Omental fat pad (tissue), 4 donors: ENCODE data around the gene PNPLA7. TPM values are rescaled to one million over a fixed set of nuclear protein-coding genes. Genes with fewer than 3 reads are reported as not detected.

ENCODE experiments used
- ATAC-seq: fragments of 150-250 bp; one replicate; pipeline ENCODE4 v1.9.1; 2016; ENCODE audit warnings: mild to moderate bottlenecking, moderate library complexity; ENCODE audit not compliant: low FRiP score
- DNase-seq: peaks from one replicate; pipeline ENCODE4 v3.0.0-alpha.2; 2019; ENCODE audit warnings: low spot score
- total RNA-seq, 4 donors: library from RNA; depleted of rRNA; stranded (reverse); fragments of >200 nt; gene quantifications; one replicate each; pipeline ENCODE4 v1.1.0, GENCODE V29; 2016
- TF ChIP-seq, protein P1 (sequence below), 3 donors: fragments of 450-650 bp; IDR thresholded peaks; one replicate each; pipeline ENCODE4 v1.5.1; 2016 to 2017; ENCODE audit warnings: antibody characterized with exemption in 3 of 3, mild to moderate bottlenecking in 3 of 3, moderate library complexity in 2 of 3

Gene PNPLA7
- total RNA-seq, 4 donors from 2014 or later = 7.1 to 23.1 (median 13.9) TPM

DNA sequence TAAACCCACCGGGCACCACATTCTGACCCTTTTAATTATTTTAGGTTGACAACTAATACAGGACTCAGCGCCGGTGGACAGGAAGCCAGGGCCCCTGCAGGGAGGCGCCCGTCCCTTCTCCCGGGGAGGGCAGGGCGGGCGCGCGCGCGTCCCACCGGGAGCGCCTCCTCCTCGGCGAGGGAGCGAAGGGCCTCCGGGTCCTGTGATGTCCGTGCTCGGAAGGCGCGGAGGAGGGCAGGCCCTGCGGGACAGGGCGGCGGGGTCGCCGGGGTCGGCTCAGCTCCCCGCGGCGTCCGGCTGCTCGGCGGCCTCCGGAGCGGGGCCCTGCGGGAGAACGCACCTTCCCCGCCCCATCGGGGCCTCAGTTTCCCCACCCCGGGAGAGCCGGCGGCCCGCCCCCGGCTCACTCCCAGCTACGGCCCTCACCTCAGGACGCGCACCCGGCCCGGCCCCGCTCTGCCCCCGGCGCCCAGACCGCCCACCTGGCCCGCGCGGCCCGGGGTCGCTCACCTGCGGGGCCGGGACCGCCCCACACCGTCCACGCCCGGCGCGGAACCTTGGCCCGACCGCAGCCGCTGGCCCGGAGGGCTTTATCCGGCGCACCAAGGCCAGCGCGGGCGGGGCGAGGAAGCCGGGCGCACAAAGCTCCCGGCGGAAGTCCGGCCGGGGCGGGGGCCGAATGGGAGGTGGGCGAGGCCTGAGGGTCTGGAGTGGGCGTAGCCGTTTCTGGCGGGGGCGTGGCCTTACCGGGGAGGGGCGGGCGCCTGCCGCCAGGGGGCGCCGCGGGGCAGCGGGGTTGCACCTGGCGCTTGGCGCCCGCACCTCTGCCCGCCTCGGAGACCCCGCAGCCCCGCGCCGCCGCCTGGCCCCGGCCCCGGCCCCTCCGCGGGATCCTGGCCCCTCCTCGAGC lies 127.3 kb downstream of the PNPLA7 start, which contains the start of the genes EXD3 and NOXA1:
EXD3 (minus strand) TSS at position 559 of the 910 bp plus-strand sequence. CDS start 27,805 bp downstream, outside the sequence.
NOXA1 (plus strand) TSS at position 790 of the 910 bp plus-strand sequence. CDS start 137 bp downstream, outside the sequence.
- DNase-seq = peak; percentile 81
- peak; percentile 92 for ATAC-seq
- TF ChIP-seq, protein P1, sequence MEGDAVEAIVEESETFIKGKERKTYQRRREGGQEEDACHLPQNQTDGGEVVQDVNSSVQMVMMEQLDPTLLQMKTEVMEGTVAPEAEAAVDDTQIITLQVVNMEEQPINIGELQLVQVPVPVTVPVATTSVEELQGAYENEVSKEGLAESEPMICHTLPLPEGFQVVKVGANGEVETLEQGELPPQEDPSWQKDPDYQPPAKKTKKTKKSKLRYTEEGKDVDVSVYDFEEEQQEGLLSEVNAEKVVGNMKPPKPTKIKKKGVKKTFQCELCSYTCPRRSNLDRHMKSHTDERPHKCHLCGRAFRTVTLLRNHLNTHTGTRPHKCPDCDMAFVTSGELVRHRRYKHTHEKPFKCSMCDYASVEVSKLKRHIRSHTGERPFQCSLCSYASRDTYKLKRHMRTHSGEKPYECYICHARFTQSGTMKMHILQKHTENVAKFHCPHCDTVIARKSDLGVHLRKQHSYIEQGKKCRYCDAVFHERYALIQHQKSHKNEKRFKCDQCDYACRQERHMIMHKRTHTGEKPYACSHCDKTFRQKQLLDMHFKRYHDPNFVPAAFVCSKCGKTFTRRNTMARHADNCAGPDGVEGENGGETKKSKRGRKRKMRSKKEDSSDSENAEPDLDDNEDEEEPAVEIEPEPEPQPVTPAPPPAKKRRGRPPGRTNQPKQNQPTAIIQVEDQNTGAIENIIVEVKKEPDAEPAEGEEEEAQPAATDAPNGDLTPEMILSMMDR (IDR thresholded peaks at IDR 0.05) = peak in 2 of 3 donors; percentile 28 to 86

- TF ChIP-seq, protein P1 (IDR thresholded peaks at IDR 0.05) = no peak
Measured at GRCh38 chr9:137421838-137422603, 128.2 kb downstream of the PNPLA7 start.

GRCh38 chr9:137417161-137418021 lies 132.8 kb downstream of the PNPLA7 start:
- TF ChIP-seq, protein P1 (IDR thresholded peaks at IDR 0.05) = no peak
- DNase-seq (no peak), ATAC-seq (peak; percentile 53)

More at GRCh38 chr9:137421838-137422603, 128.2 kb downstream of the PNPLA7 start:
- no peak for ATAC-seq
- no peak for DNase-seq

- ATAC-seq (no peak), DNase-seq (no peak)
- TF ChIP-seq, protein P1 (IDR thresholded peaks at IDR 0.05) = no peak
Measured at GRCh38 chr9:137416563-137417151, 133.5 kb downstream of the PNPLA7 start.

- ATAC-seq (no peak), DNase-seq (no peak)
- TF ChIP-seq, protein P1 (IDR thresholded peaks at IDR 0.05) = no peak
Measured at GRCh38 chr9:137416006-137416562, 134.1 kb downstream of the PNPLA7 start.
